HG02870 (cell line): ENCODE measurements around the gene LARGE1.
A peak's percentile ranks its signal among the peaks of the same experiment; 100 is the strongest.

Source experiments
- ATAC-seq: cut with Tn5 transposase; IDR thresholded peaks from one replicate; pipeline ENCODE4 v1.9.1; 2021; ENCODE audit warnings: mild to moderate bottlenecking, moderate library complexity; ENCODE audit not compliant: unreplicated experiment

LARGE1 gene

DNA sequence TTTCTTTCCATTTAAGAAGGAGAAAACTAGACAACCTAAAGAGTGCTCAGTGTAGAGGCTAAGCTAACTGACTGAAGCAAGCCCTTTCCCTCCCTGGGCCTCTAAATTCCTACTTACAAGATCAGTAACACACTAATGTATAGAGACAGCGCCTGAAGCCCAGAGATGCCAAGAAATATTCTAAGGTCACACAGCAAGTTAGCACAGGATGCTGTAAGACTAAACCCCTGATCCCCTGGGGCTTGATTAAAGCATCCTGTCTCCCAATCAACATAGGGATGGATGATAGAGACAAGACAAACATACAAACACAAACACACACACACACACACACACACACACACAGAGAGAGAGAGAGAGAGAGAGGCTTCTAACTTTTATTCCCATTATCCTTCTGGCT is 5.6 kb downstream of the LARGE1 start:
- no peak for ATAC-seq

DNA sequence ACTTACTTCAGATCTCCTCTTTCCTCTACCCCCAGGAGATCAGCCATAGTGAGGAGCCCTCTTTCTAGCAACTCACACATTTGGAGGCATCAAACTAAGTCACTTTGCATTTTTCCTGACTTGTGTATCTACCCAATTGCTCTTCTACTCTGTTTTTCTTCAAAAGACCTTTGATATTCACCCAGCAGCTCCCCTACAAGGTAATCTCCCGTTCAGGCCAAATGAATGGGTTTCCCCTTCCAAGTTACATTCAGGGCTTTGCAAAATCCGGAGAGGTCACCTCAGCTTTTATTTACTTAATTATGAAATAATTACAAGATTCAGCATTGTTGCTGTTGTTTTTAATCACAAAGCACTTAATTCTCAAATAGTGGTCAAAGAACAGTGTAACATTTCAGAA is 6.1 kb downstream of the LARGE1 start:
- no peak for ATAC-seq

DNA sequence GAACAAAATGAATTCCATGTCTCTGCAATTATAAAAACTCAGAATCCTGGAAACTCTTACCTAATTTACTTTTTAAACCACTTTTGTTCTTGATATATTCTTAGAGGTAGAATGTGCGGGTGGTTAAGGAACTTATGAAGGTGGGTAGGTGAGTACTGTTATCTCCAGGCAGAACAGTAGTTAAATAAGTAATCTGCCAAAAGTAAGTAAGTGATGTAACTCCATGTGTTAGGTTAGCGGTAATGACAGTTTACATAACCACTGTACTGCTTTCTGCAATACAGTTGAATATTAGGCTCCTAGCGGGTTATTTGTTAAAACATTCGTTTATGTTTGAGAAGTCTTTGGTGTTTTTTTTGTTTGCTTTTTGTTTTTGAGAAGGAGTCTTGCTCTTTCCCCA is 7.1 kb downstream of the LARGE1 start:
- no peak for ATAC-seq

DNA sequence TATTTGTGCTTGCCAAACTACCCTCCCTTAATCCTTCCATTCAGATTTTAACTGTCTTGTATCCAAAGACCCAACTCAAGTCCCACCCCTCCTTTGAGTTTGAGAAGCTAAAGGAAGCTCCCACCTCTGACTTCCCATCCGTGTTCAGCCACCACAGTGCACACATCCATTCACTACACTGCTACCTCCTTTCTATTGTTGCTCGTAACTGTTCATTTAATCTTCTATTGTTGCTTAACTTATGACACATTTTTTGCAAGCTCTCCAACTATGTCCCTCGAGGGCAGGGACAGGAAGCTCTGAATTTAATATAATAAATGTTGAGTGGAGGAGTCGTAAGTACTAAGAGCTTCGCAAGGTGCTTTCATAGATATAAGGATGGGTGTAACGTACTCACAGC is 10.4 kb downstream of the LARGE1 start:
- no peak for ATAC-seq

DNA sequence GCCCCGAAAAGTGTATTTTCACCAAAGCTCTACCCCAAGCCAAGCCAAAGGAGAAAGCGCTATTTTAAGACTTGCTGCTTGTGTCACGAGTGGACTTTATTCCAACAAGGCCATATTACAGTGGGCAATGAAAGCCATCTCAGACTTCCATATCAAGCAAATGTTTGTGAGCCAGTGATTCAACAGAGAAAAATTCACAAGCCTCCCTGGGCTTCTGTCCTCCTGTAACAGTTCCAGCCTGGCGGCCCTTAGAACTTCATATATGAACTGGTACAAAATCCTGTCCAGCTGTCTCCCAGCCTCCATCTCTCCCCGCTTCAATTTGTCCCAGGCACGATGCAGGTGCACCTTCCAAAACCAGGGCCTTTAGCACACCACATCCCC is 11.2 kb downstream of the LARGE1 start:
- ATAC-seq: no peak

DNA sequence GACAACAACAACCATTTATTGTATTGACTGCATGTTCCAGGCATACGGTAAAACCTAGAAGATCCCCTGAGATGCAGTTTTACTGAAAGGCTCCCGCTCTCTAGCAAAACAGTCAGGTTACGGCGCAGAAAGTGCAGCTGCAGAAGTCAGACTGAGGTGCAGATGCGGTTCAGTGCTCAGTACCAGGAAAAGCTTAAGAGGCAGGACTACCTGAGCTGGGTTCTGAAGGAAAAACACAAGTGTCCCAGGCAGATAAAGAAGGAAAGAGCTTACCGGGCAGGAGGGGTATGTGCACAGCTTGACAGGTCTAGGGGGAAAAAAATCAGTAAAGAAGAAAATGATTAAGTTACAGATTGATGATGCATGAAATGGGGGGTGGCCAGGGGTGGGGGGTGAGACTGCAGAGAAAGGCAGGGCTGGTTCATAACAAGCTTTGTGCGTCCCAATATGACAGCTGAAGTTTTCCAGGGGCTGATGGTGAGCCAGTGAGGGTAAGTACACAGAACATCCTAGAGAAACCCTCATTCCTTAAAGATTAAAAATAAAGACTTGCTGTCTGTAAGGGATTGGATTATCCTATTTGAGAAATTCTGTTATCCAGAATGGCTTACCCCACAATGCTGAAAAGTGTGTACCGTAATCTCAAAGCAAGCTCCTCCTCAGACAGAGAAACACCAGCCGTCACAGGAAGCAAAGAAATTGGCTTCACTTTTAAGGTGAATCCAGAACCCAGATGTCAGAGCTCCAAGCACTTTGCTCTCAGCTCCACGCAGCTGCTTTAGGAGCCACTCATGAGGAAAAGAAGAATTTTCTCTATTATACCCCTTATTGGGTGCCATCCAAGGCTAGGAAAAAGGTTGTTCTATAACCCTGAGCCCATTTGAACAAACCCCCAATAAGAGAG is 11.9 kb downstream of the LARGE1 start:
- ATAC-seq: no peak

DNA sequence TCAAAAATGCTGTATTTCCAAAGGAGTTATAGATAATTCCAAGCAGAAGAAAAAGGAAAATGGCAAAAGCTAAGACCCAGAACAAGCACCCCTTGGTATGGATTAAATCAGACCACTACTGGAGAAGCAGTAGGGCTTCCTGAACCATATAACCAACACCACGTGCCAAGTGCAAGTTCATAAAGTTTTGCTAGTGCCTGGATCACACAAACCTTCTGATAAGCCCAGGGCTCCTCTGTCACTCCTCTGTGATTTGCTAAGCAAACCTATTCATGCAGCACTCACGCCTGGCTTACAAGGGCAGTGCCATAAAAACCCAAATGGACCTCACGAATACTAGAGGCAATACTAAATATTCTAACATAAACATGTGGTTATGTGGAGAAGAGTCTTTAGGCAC is 13.3 kb downstream of the LARGE1 start:
- ATAC-seq: no peak

DNA sequence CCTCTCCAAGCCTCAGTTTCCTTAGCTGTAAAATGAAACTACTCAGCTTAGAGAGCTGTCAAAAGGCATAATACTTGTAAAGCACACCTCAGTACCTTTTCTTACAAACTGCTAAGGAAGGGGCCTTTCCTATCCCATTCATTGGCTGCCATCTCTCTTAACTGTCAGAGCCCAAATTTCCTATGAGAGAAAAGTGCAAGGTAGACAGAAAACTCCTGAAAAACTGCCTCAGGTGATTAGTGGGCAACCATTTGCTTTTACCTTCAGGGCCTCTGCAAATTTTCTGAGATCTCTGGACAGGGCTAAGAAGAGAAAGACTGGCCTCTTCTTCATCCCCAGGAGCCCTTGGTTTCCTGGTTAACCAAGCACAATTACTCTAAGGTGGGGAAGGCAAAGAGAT is 13.8 kb downstream of the LARGE1 start:
- no peak for ATAC-seq

DNA sequence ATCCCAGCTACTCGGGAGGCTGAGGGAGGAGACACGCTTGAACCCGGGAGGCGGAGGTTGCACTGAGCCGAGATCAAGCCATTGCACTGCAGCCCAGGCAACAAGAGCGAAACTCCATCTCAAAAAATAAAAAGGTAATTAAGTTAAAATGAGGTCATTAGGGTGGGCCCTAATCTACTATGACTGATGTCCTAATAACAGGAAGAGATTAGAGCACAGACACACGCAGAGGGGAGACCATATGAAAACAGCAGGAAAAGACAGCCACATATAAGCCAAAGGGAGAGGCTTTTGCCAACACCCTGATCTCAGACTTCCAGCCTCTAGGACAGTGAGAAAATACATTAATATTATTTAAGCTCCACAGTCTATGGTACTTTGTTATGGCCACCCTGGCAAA is 17.3 kb downstream of the LARGE1 start:
- no peak for ATAC-seq

DNA sequence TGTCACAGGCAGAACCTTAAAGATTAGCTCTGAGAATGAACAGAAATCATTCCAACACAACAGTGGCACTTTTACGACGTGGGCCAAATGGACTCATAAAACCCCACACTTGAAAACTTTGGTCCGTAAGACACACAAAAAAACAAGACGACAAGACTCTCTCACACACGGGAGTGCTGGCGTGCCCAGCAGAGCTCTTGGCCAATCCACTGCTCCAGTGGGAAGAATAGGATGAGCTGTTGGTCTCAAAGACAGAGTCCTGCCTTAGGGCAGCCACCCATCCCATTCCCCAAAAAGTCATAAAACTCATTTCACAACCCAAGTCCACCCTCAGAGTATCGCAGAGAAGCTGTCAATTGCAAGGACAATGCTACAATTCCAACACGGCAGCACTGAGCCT is 18.2 kb downstream of the LARGE1 start:
- ATAC-seq: no peak

DNA sequence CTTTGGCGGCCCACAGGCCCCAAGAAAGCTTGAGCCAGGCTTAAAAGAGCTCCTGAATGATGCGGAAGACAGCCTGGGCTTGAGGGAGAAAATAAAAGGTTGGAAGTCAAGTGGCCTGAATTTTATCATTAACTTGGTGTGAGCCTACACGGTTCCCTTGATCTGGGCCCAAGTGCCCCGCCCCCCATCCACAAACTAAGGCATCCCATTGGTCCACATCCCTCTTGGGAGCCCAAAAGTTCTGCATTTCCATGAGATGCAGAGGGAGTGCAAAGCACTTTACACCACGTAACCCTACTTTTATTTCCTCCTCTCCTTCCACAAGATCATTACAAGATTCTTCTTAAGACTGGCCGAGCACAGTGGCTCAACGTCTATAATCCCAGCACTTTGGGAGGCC is 22.2 kb downstream of the LARGE1 start:
- no peak for ATAC-seq

DNA sequence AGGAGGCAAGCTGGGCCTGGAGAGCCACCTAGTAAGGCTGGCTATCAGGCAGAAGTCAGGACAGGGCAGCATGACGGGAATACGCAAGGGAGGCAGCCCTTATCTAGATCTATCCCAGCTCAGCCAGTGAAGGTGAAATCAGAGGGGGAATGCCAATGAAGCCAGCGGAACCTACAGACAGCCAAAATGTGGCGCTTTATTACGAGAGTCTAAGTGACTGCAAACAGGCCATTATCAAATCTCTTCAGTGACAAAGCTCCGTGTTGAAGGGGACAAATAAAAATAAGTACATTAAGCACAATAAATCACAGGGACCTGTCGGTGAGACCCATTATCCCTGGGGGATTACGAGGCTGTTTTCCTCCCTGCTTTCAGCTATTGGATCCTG is 22.8 kb downstream of the LARGE1 start:
- ATAC-seq: no peak

DNA sequence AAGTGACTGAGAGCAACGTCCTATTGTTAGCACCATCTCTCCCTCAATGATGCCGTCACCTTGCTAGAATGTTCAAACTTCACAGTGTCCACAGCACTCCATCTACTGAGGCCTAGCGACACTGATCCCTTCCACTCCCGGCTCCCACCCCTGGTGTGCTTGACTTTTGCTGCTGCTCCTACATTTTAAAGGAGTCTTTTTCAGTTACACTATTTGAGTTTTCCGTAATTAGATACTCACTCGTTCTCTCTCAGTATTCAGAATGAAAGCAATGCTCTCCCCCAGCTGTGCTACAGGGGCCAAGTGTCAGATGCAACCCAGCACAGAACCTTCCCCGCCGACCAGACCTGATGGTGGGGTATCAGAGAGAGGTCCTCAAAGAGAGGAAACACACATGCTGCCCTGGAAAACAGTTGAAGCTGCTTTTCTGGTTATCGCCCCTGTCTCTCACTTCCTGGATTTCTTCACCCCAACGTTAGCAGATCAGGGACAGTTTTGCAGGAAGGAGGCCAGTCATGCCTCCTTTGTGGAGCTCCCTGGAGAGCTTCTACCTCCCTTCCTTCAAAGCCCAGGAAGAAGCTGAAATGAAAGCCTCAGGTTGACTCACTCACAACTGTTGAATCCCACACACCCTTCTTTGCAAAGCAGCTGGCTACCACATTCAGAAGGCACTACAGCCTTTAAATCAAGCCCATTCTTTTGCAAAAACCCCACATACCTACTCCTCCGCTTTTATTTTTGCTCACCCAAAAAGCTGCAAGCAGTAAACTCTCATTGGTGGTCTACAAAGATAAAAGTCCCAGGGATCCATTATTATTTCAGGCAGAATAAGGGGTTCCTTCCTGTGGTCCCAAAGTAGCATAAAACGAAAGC is 23.5 kb downstream of the LARGE1 start:
- ATAC-seq: peak; percentile 80

DNA sequence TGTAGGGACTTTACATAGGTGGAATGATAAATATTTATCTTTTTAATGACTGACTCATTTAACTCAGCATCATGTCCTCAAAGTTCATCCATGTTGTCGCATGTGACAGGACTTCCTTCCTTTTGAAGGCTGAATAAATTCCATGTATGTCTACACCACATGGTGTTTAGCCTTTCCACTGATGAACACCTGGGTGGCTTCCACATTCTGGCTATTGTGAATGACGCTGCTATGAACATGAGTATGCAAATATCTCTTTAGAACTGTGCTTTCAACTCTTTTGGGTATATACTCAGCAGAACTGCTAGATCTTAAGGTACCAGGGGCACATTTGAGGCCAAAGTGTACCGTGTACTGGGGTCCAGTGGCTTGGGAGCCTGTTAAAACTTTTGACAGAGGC is 24.1 kb downstream of the LARGE1 start:
- ATAC-seq: peak; percentile 54

DNA sequence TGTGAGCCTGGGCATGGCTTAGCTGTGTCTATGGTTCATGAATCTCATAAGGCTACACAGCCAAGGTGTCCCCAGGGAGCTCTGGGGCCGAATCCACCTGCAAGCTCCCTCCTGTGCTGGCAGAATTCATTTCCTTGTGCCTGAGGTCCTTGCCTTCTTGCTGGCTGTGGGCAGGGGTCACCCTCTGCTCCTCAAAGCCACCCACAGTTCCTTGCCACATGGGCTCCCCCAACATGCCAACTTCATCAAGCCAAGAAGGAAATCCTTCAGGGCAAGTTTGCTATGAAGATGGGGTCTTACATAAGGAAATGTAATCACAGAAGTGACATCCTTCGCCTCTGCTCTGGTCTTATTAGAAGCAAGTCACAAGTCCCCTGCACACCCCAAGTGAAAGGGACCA is 24.8 kb downstream of the LARGE1 start:
- ATAC-seq: no peak

DNA sequence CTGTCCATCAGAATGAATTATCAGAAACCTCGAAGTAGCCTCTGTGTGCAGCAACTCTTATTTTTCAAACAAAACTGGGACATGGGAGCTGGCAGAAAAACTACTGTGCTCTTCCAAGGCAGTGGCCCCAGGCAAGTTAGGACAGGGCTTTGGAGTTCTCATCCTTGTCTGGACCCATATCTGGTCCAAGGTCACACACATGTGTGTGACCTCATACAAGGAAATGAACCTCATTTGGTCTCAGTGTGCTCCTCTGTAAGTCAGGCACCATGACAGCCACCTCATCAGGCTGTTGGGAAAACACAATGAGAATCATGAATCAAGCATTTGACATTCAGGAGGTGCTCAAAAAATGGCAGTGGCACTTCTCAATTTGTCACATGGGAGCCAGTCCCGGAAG is 25.8 kb downstream of the LARGE1 start:
- no peak for ATAC-seq

DNA sequence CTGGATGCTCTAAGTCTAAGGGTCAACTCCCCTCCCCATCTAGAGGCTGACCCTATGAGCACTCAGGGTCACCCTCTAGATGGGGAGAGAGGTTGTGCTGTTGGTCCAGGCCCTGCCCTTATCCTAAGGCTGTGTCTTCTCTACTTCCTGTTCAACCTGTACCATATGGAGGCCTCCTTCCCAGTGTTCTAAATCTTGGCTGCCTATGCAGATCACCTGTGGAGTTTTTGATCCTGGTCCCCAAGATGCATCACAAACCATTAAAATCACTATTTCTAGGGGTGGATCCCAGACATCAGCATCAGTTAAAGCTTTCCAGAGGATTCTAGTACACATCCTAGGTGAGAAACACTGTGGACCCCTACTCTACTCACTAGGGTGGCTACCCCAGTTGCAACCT is 26.2 kb downstream of the LARGE1 start:
- no peak for ATAC-seq

DNA sequence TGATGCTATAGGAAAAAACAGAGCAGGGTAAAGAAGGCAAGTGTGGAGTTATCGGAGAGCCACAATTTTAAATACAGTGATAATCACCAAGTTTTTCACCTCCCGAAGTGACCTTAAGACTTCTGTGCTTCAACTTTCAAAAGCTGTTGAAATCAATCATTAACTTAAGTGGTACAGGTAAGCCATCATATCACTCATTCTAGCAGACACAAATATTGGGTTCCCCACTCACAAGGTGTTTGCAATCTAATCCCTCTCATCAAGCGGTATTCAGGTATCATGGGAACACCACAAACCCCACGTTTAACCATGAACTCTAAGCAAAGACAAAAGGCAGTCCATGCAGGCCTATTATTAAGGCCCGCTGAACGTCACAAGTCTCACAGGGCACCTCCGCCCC is 26.8 kb downstream of the LARGE1 start:
- no peak for ATAC-seq

DNA sequence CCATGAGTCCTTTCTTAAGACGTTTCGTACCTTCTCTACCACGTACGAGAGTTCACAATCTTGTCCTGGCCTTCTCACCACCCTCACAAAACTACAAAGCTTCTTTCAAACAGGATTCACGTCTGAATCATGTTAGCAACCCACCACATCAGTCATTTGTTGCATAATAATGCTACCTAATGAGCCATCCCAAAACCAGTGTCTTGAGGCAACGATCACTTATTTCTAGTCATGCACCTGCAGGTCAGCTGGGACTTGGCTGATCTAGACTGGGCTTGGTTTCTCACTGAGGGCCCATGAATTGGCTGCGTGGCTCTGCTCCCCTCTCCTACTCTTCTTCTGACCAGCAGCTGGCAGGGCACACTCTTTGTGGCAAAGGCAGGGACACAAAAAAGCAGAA is 28.3 kb downstream of the LARGE1 start:
- ATAC-seq: no peak

DNA sequence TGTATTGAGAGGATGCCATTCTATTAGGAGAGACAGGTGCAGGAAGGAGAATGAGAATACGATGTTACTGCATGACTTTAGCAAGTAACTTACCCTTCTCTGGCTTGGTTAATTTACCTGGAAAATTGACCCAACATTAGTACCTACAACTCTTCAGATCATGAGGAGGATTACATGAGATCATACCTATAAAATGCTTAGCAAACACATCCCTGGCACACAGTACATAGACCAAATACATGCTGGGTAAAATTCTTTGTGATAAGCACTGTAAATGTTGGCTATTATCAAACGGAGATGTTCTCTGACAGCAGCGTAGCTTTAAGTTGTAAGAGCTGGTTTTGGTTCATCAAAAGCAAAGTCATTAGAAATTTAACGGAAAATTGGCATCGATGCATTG is 28.8 kb downstream of the LARGE1 start:
- ATAC-seq: no peak

DNA sequence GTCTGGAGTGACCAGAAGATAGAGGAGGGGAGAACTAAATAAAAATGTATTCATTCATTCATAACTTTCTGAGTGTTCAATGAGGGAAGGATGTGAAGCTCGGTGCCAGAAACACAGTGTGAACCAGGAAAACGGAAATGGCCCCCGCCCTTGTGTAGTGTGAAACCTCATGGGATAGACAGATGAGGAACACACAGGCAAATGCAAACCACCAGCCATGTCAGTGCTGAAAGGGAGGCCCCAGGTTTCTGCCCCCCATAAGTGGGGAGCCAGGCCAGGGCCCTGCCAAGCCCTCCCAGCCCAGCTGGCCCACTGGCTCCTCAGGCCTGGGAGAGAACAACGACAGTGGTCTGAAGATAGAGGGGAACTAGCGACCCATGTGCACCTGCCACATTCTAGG is 30.5 kb downstream of the LARGE1 start:
- ATAC-seq: peak; percentile 45

DNA sequence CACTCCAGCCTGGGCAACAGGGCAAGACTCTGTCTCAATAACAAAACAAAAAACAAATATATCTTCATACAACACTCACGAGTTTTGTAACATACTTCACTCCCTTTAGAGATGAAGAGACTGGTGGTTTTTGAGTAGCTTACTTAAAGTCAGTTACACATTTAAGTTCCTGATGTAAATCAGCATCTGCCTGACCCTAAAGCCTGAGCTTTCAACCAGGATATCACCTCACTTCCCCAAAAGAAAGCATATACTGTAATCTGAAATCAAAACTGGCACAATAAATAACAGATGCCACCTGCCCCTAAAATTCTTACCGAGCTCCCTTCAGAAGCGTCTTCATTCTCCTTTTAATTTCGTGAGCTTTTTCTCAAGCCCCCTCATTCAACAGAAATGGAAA is 31.5 kb downstream of the LARGE1 start:
- no peak for ATAC-seq
